SK-N-SH (cell line): ENCODE data around the gene FSIP1. TPM values are rescaled to one million over a fixed set of nuclear protein-coding genes. Genes with fewer than 3 reads are reported as not detected.

Source experiments
- CTCF ChIA-PET: fragments of 300-600, 350-600 bp; formaldehyde crosslinking; extraction: SDS; loops from one replicate; lab custom pipeline; 2021; lab: Yijun Ruan, JAX
- POLR2A ChIA-PET: fragments of 350-600 bp; sonication (Branson Sonifier 250); formaldehyde crosslinking; extraction: SDS; loops from one replicate; lab custom pipeline; 2020; ENCODE audit warnings: antibody characterized with exemption, inconsistent platforms; lab: Yijun Ruan, JAX
- DNase-seq: peaks from one replicate; pipeline ENCODE4 v3.0.0; 2012
- H2AFZ ChIP-seq: fragments of 200-600 bp; sonication (generic); 2 replicates; pipeline ENCODE4 v1.8.1; 2016; ENCODE audit warnings: antibody characterized with exemption, mild to moderate bottlenecking, low read depth
- H3F3A ChIP-seq: fragments of 200-600 bp; sonication (generic); replicated peaks from 2 replicates; pipeline ENCODE3; 2016; ENCODE audit warnings: antibody characterized with exemption, mild to moderate bottlenecking; ENCODE audit not compliant: insufficient read depth
- H3K27ac ChIP-seq, 2 experiments: fragments of 200-500 bp in 1 of 2; fragments of 200-600 bp in 1 of 2; sonication (Bioruptor generic) in 1 of 2; sonication (generic), shearing (Covaris generic) in 1 of 2; 2 replicates each; pipeline versions ENCODE4 v1.5.1 to v1.6.1; 2014 to 2016; ENCODE audit warnings: low read depth in 2 of 2, inconsistent platforms in 1 of 2, low read length in 1 of 2, mild to moderate bottlenecking in 1 of 2, mixed read lengths in 1 of 2
- H3K27me3 ChIP-seq: fragments of 200-600 bp; sonication (generic), shearing (Covaris generic); 2 replicates; pipeline ENCODE4 v1.6.1; 2016; ENCODE audit warnings: mixed run types; ENCODE audit not compliant: insufficient read depth
- H3K36me3 ChIP-seq, 2 experiments: fragments of 200-500 bp in 1 of 2; fragments of 200-600 bp in 1 of 2; sonication (Bioruptor generic) in 1 of 2; sonication (generic) in 1 of 2; replicated peaks in 1 of 2; 2 replicates each; pipeline versions ENCODE3 to v1.5.1; 2014 to 2016; ENCODE audit warnings: low read length in 1 of 2, mild to moderate bottlenecking in 1 of 2; ENCODE audit not compliant: insufficient read depth in 2 of 2, control insufficient read depth in 1 of 2
- H3K4me1 ChIP-seq, 2 experiments: fragments of 200-500 bp in 1 of 2; fragments of 200-600 bp in 1 of 2; sonication (Bioruptor generic) in 1 of 2; sonication (generic), shearing (Covaris generic) in 1 of 2; 2 replicates each; pipeline versions ENCODE4 v1.5.1 to v1.6.1; 2014 to 2016; ENCODE audit warnings: low read depth in 1 of 2, low read length in 1 of 2, mixed run types in 1 of 2; ENCODE audit not compliant: insufficient read depth in 2 of 2, control insufficient read depth in 1 of 2
- H3K4me2 ChIP-seq: fragments of 200-600 bp; sonication (generic), shearing (Covaris generic); 2 replicates; pipeline ENCODE4 v1.6.1; 2017; ENCODE audit warnings: mixed run types
- H3K4me3 ChIP-seq, 2 experiments: fragments of 200-500 bp in 1 of 2; fragments of 200-600 bp in 1 of 2; sonication (Bioruptor generic) in 1 of 2; sonication (generic), shearing (Covaris generic) in 1 of 2; 2 replicates each; pipeline versions ENCODE4 v1.5.1 to v1.8.1; 2014 to 2016; ENCODE audit warnings: low read depth in 2 of 2, inconsistent platforms in 1 of 2, low read length in 1 of 2, mild to moderate bottlenecking in 1 of 2, mixed read lengths in 1 of 2, moderate library complexity in 1 of 2
- H3K79me2 ChIP-seq: fragments of 200-600 bp; sonication (generic); 2 replicates; pipeline ENCODE4 v1.8.1; 2017; ENCODE audit warnings: mild to moderate bottlenecking; ENCODE audit not compliant: insufficient read depth
- H3K9ac ChIP-seq: fragments of 200-600 bp; sonication (generic); 2 replicates; pipeline ENCODE4 v1.6.1; 2017; ENCODE audit warnings: mixed run types
- H3K9me2 ChIP-seq: fragments of 200-600 bp; sonication (generic); 2 replicates; pipeline ENCODE4 v1.6.1; 2017; ENCODE audit warnings: mixed run types
- H3K9me3 ChIP-seq: fragments of 200-600 bp; sonication (generic); 2 replicates; pipeline ENCODE4 v1.6.1; 2017; ENCODE audit warnings: mixed run types, mild to moderate bottlenecking, moderate library complexity
- H4K20me1 ChIP-seq: fragments of 200-600 bp; sonication (generic); 2 replicates; pipeline ENCODE4 v1.6.1; 2017; ENCODE audit warnings: mild to moderate bottlenecking, mixed run types; ENCODE audit not compliant: insufficient read depth
- CTCF ChIP-seq: fragments of 200-600 bp; sonication (generic); IDR thresholded peaks from 2 replicates; pipeline ENCODE4 v1.6.1; 2017; ENCODE audit warnings: antibody characterized with exemption, mild to moderate bottlenecking, moderate library complexity
- EP300 ChIP-seq, 2 experiments: IDR thresholded peaks; 2 replicates each; pipeline versions ENCODE4 v1.4.0 to v1.6.1; 2012; ENCODE audit warnings: borderline replicate concordance in 1 of 2, low read depth in 1 of 2, low read length in 1 of 2
- EZH2phosphoT487 ChIP-seq: fragments of 200-600 bp; sonication (generic); IDR thresholded peaks from 2 replicates; pipeline ENCODE4 v1.6.1; 2017; ENCODE audit warnings: low read depth, mixed run types, mild to moderate bottlenecking, antibody characterized with exemption, moderate library complexity, borderline replicate concordance
- FOXM1 ChIP-seq: IDR thresholded peaks from 2 replicates; pipeline ENCODE4 v1.4.0; 2012; ENCODE audit warnings: low read depth, mild to moderate bottlenecking
- GATA2 ChIP-seq: sonication (generic); formaldehyde crosslinking; IDR thresholded peaks from 2 replicates; pipeline ENCODE4 v1.5.0; 2020; ENCODE audit warnings: mild to moderate bottlenecking, missing genetic modification reagents
- MAX ChIP-seq: IDR thresholded peaks from 2 replicates; pipeline ENCODE4 v1.4.0; 2012; ENCODE audit warnings: low read depth
- NRF1 ChIP-seq: IDR thresholded peaks from 2 replicates; pipeline ENCODE4 v1.6.1; 2012; ENCODE audit warnings: low read depth, mild to moderate bottlenecking, low read length
- TAF1 ChIP-seq: IDR thresholded peaks from 2 replicates; pipeline ENCODE4 v1.6.1; 2012; ENCODE audit warnings: low read depth, mild to moderate bottlenecking, low read length, moderate library complexity, borderline replicate concordance
- TEAD4 ChIP-seq: IDR thresholded peaks from 2 replicates; pipeline ENCODE4 v1.4.0; 2012; ENCODE audit warnings: mild to moderate bottlenecking, borderline replicate concordance; ENCODE audit not compliant: insufficient read depth
- ZBTB33 ChIP-seq: IDR thresholded peaks from 2 replicates; pipeline ENCODE4 v1.4.0; 2012; ENCODE audit warnings: low read depth, borderline replicate concordance
- WGBS: methylation state at CpG from one replicate; pipeline ENCODE4 v1.1.6; 2017; ENCODE audit warnings: low lambda C conversion rate; 5-methylcytosine and 5-hydroxymethylcytosine counted together
- polyA plus RNA-seq, 3 experiments: library from polyadenylated mRNA; depleted of rRNA; stranded (reverse); fragments of >200 nt; gene quantifications; 2 replicates each; pipeline ENCODE4 v1.2.3, GENCODE V29; 2012

FSIP1 gene
- polyA plus RNA-seq, 1 of the 3 experiments (the other 2 are of a cell fraction): 0.43 TPM

- TF ChIP-seq CTCF: no peak
- no peak for TF ChIP-seq NRF1
- TF ChIP-seq MAX: peak; percentile 83
- 0 out of 2 replicates have a peak, but pooled peaks have one; percentile 20 for TF ChIP-seq TEAD4
- TF ChIP-seq ZBTB33: 0 out of 2 replicates have a peak, but pooled peaks have one; percentile 38
Measured at GRCh38 chr15:39624806-39625205, 157.8 kb downstream of the FSIP1 start (continued).

- no peak overlapping the region for H3K4me2 ChIP-seq
- WGBS: 91% methylated on average over 4 of the region's 4 CpGs
- H3K36me3 ChIP-seq: no peaks in the 10 kb centered on the region
- no peaks in the 10 kb centered on the region for H3K9me2 ChIP-seq
- no peaks in the 10 kb centered on the region for H3K79me2 ChIP-seq
- no peak overlapping the region for H3K9ac ChIP-seq
- no peaks in the 10 kb centered on the region for H3F3A ChIP-seq
- H3K4me3 ChIP-seq: no peak overlapping the region
- peaks cover 0 to 10% of the 10 kb centered on the region in 2 experiments; a peak in 2 of 4 replicates for H3K4me1 ChIP-seq
- POLR2A ChIA-PET: no interaction called here
- CTCF ChIA-PET: interaction anchor here (1.0 to 3.0 kb wide), 4 partner anchors 12 to 133 kb away, joined by 3 to 10 read pairs (median 8); partner anchors contain the start of gene THBS1
- DNase-seq: no peak
- no peak overlapping the region for H2AFZ ChIP-seq
- no peak overlapping the region for H3K27ac ChIP-seq
- no peaks in the 10 kb centered on the region for H3K27me3 ChIP-seq
- no peaks in the 10 kb centered on the region for H3K9me3 ChIP-seq
- no peak for TF ChIP-seq TAF1
- no peak for TF ChIP-seq FOXM1
- no peak for TF ChIP-seq EZH2phosphoT487
- TF ChIP-seq GATA2 (CRISPR knock-in tag): no peak
- TF ChIP-seq EP300 (IDR thresholded peaks at IDR 0.05; ENCODE audit: borderline replicate concordance in 1 of 2, low read depth in 1 of 2, low read length in 1 of 2): no peak
- no peaks in the 10 kb centered on the region for H4K20me1 ChIP-seq
Measured at GRCh38 chr15:39623529-39623931, 159.1 kb downstream of the FSIP1 start.
